Ovary (tissue), 3 donors: ENCODE results near the gene NID2.

Source experiments
- CTCF ChIP-seq, 3 donors: fragments of 450-650 bp in 2 of 3; fragments of 200-600 bp in 1 of 3; IDR thresholded peaks; one replicate each; pipeline versions ENCODE4 v1.5.1 to v1.8.0; 2016 to 2022; ENCODE audit warnings: antibody characterized with exemption in 3 of 3, mild to moderate bottlenecking in 1 of 3
- POLR2A ChIP-seq: fragments of 450-650 bp; IDR thresholded peaks from one replicate; pipeline ENCODE4 v1.6.1; 2017; ENCODE audit warnings: antibody characterized with exemption, mild to moderate bottlenecking, moderate library complexity
- donor health status: DM: no; HTN: no; CAD: no.

DNA sequence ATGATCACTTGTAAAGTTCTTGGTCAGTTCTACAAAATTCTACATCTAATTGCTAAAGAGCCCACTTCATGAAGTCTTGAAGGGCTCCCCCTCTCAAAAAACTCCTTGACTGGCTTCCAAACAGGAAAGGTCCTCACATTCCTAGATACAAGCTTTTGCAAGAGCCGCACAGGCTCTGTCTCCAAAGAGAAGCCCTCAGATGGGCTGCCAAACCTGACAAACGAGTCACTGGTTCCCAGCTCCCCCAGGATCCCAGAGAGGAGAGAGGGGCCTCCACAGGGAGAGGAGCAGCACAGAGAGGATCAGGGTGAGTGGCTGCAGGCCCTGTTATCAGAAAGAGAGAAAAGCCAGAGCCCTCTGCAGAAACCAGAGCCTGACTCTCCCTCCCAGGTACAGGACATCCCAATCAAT is 5.8 kb downstream of the NID2 start:
- TF ChIP-seq POLR2A (no peak), CTCF (IDR thresholded peaks at IDR 0.05) (no peak)
